ENCODE measurements around the gene PHF12.

PHF12 gene

DNA sequence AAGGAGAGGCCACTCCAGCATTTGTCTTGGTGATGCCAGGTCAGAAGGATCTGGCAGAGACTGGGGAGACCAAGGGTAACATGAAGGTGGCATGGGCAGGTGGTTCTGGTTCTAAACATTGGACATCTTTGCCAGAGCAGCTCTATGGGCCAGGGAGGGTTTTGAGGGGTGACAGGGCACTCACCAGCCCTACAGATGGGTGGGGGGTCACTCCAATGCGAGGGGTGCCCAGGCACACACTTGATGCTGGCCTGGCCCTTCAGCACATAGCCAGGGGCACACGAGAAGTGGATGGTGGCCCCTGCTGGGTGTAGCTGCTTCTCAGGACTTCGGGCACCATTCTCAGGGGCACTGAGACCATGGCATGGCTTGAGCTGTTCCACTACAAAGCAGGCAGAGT is 5.5 kb upstream of the PHF12 start:
- no peak overlapping the region for H3K4me2 ChIP-seq (ENCODE audit: low read length, poor library complexity, severe bottlenecking)
- no peak overlapping the region for H3K18ac ChIP-seq (ENCODE audit: low read depth in 1 of 2, low read length in 2 of 2)
- DNase-seq: no peak
- no peak overlapping the region for H3K4me3 ChIP-seq (ENCODE audit: insufficient read depth in 1 of 2, low read depth in 1 of 2, low read length in 2 of 2)
- H3K4ac ChIP-seq (ENCODE audit: low read depth in 1 of 2, low read length in 2 of 2): no peak overlapping the region
- H3K27me3 ChIP-seq (ENCODE audit: control insufficient read depth in 1 of 2, insufficient read depth in 1 of 2, low read length in 2 of 2): peaks cover 12 to 18% of the 10 kb centered on the region in 2 experiments
- H3K4me1 ChIP-seq (ENCODE audit: control insufficient read depth, insufficient read depth, low read depth, low read length): peaks cover 3% of the 10 kb centered on the region
- no peak overlapping the region for H2BK15ac ChIP-seq (ENCODE audit: low read depth, poor library complexity, severe bottlenecking)
- H3K9ac ChIP-seq (ENCODE audit: low read length): no peak overlapping the region
- H2AFZ ChIP-seq (ENCODE audit: low read depth, low read length): no peak overlapping the region
- no peak overlapping the region for H3K23ac ChIP-seq (ENCODE audit: low read length in 2 of 2)
- WGBS: 79% methylated on average over 3 of the region's 3 CpGs
- no peak overlapping the region for H3K14ac ChIP-seq (ENCODE audit: low read length in 2 of 2)
- H2BK120ac ChIP-seq (ENCODE audit: low read depth, low read length): no peak overlapping the region
- no peak overlapping the region for H2AK5ac ChIP-seq (ENCODE audit: low read length, severe bottlenecking)
- no peak overlapping the region for H2BK12ac ChIP-seq (ENCODE audit: low read length in 2 of 2)
- no peak overlapping the region for H4K8ac ChIP-seq (ENCODE audit: low read length)
- no peak overlapping the region for H4K91ac ChIP-seq (ENCODE audit: low read length)
- H2BK5ac ChIP-seq (ENCODE audit: low read depth, low read length, poor library complexity, severe bottlenecking): no peak overlapping the region
- H3K36me3 ChIP-seq (ENCODE audit: control insufficient read depth in 1 of 2, insufficient read depth in 2 of 2, low read depth in 1 of 2, low read length in 2 of 2): no peaks in the 10 kb centered on the region
- peaks cover 3% of the 10 kb centered on the region for H3K79me1 ChIP-seq (replicated peaks; ENCODE audit: low read length, poor library complexity, severe bottlenecking)
- no peak overlapping the region for H3K27ac ChIP-seq (ENCODE audit: low read length, poor library complexity, severe bottlenecking)
- H3K9me3 ChIP-seq (ENCODE audit: control insufficient read depth, low read length): no peaks in the 10 kb centered on the region

DNA sequence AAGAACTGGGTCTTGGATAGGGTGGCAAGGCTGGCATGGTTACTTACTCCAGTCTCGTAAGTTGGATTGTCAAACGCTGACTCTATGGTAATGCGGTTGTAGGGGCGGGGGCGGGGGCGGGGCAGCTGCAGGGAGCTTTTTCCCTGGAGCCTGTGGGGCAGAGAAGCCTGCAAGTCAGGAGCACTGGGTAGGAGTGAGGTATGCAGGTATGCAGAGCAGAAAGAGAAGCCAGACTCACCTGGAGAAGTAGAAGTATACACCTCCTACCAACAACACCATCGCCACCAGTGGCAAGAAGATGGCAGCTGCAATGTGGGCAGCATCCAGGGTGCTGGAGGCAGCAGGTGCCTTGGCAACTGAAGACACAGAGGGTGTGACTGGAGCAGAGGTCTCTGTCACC is 4.8 kb upstream of the PHF12 start:
- H3K9ac ChIP-seq (ENCODE audit: low read length): no peak overlapping the region
- no peaks in the 10 kb centered on the region for H3K9me3 ChIP-seq (ENCODE audit: control insufficient read depth, low read length)
- no peak overlapping the region for H2AFZ ChIP-seq (ENCODE audit: low read depth, low read length)
- no peak overlapping the region for H2AK5ac ChIP-seq (ENCODE audit: low read length, severe bottlenecking)
- H3K27me3 ChIP-seq (ENCODE audit: control insufficient read depth in 1 of 2, insufficient read depth in 1 of 2, low read length in 2 of 2): peaks cover 7 to 10% of the 10 kb centered on the region in 2 experiments
- H3K79me1 ChIP-seq (replicated peaks; ENCODE audit: low read length, poor library complexity, severe bottlenecking): peaks cover 3% of the 10 kb centered on the region
- peaks cover 3% of the 10 kb centered on the region for H3K4me1 ChIP-seq (ENCODE audit: control insufficient read depth, insufficient read depth, low read depth, low read length)
- WGBS: 46% methylated on average over 6 of the region's 7 CpGs
- no peak overlapping the region for H3K14ac ChIP-seq (ENCODE audit: low read length in 2 of 2)
- H3K4ac ChIP-seq (ENCODE audit: low read depth in 1 of 2, low read length in 2 of 2): no peak overlapping the region
- H3K4me3 ChIP-seq (ENCODE audit: insufficient read depth in 1 of 2, low read depth in 1 of 2, low read length in 2 of 2): no peak overlapping the region
- H2BK12ac ChIP-seq (ENCODE audit: low read length in 2 of 2): no peak overlapping the region
- no peak overlapping the region for H2BK5ac ChIP-seq (ENCODE audit: low read depth, low read length, poor library complexity, severe bottlenecking)
- no peak overlapping the region for H4K8ac ChIP-seq (ENCODE audit: low read length)
- no peak overlapping the region for H3K27ac ChIP-seq (ENCODE audit: low read length, poor library complexity, severe bottlenecking)
- no peak overlapping the region for H2BK15ac ChIP-seq (ENCODE audit: low read depth, poor library complexity, severe bottlenecking)
- no peak overlapping the region for H3K23ac ChIP-seq (ENCODE audit: low read length in 2 of 2)
- no peak overlapping the region for H3K18ac ChIP-seq (ENCODE audit: low read depth in 1 of 2, low read length in 2 of 2)
- no peaks in the 10 kb centered on the region for H3K36me3 ChIP-seq (ENCODE audit: control insufficient read depth in 1 of 2, insufficient read depth in 2 of 2, low read depth in 1 of 2, low read length in 2 of 2)
- H2BK120ac ChIP-seq (ENCODE audit: low read depth, low read length): no peak overlapping the region
- H3K4me2 ChIP-seq (ENCODE audit: low read length, poor library complexity, severe bottlenecking): no peak overlapping the region
- H4K91ac ChIP-seq (ENCODE audit: low read length): no peak overlapping the region
- no peak for DNase-seq

DNA sequence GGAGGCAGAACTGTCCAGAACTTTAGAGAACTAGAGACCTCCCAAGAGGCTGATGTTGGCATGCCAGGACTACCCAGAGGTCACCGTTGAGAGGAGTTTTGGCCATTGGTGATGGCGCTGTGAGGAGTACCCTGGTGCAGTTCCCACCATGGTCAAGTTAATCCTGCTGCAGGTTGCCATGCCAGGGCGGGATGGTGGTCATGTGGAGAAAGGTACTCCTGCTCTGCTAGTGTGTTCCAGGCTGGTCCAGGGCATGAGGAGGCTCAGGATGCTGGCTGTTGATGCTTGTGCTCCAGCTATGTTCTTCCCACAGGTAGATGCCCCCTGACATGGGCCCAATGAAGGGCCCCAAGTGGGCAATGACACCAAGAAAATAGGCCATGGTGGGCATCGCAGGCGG is 4.1 kb upstream of the PHF12 start:
- Histone ChIP-seq H3K27me3 (ENCODE audit: control insufficient read depth in 1 of 2, insufficient read depth in 1 of 2, low read length in 2 of 2) (peaks cover under 1 to 3% of the 10 kb centered on the region in 2 experiments), H3K79me1 (replicated peaks; ENCODE audit: low read length, poor library complexity, severe bottlenecking) (peaks cover 3% of the 10 kb centered on the region), H3K4me3 (ENCODE audit: insufficient read depth in 1 of 2, low read depth in 1 of 2, low read length in 2 of 2) (no peak overlapping the region), H2BK120ac (ENCODE audit: low read depth, low read length) (no peak overlapping the region), H2BK15ac (ENCODE audit: low read depth, poor library complexity, severe bottlenecking) (no peak overlapping the region), H3K27ac (ENCODE audit: low read length, poor library complexity, severe bottlenecking) (no peak overlapping the region), H4K91ac (ENCODE audit: low read length) (no peak overlapping the region), H3K4me2 (ENCODE audit: low read length, poor library complexity, severe bottlenecking) (no peak overlapping the region), H3K9ac (ENCODE audit: low read length) (no peak overlapping the region), H3K4ac (ENCODE audit: low read depth in 1 of 2, low read length in 2 of 2) (no peak overlapping the region), H2BK5ac (ENCODE audit: low read depth, low read length, poor library complexity, severe bottlenecking) (no peak overlapping the region), H4K8ac (ENCODE audit: low read length) (no peak overlapping the region), H3K18ac (ENCODE audit: low read depth in 1 of 2, low read length in 2 of 2) (no peak overlapping the region), H3K36me3 (ENCODE audit: control insufficient read depth in 1 of 2, insufficient read depth in 2 of 2, low read depth in 1 of 2, low read length in 2 of 2) (no peaks in the 10 kb centered on the region), H3K23ac (ENCODE audit: low read length in 2 of 2) (no peak overlapping the region), H3K9me3 (ENCODE audit: control insufficient read depth, low read length) (no peaks in the 10 kb centered on the region), H3K14ac (ENCODE audit: low read length in 2 of 2) (no peak overlapping the region), H3K4me1 (ENCODE audit: control insufficient read depth, insufficient read depth, low read depth, low read length) (peaks cover 3% of the 10 kb centered on the region), H2BK12ac (ENCODE audit: low read length in 2 of 2) (no peak overlapping the region), H2AK5ac (ENCODE audit: low read length, severe bottlenecking) (no peak overlapping the region), H2AFZ (ENCODE audit: low read depth, low read length) (no peak overlapping the region)
- WGBS: 87% methylated on average over 5 of the region's 5 CpGs
- no peak for DNase-seq

DNA sequence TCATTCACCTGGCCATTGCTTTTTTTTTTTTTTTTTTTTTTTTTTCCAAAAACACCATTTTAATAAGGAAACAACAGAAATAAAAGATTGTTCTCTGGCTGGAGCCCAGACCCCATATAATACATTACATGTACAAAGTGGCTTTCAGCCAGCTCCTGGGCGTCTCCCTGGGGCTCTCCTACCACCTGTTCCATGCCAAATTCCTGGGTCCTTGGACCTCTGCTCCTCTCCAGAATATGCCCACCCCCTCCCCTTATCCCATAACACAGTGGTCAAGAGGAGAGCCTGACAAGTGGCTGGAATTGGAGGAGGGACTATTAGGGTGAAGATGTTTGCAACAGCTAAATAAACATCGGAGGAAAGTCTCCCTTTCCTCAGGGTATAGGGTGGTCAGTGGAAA is 3.6 kb upstream of the PHF12 start:
- peaks cover 3% of the 10 kb centered on the region for H3K79me1 ChIP-seq (replicated peaks; ENCODE audit: low read length, poor library complexity, severe bottlenecking)
- no peak overlapping the region for H4K8ac ChIP-seq (ENCODE audit: low read length)
- H2BK15ac ChIP-seq (ENCODE audit: low read depth, poor library complexity, severe bottlenecking): no peak overlapping the region
- H3K4me3 ChIP-seq (ENCODE audit: insufficient read depth in 1 of 2, low read depth in 1 of 2, low read length in 2 of 2): no peak overlapping the region
- no peak for DNase-seq
- no peak overlapping the region for H3K23ac ChIP-seq (ENCODE audit: low read length in 2 of 2)
- no peak overlapping the region for H4K91ac ChIP-seq (ENCODE audit: low read length)
- H3K9ac ChIP-seq (ENCODE audit: low read length): no peak overlapping the region
- no peak overlapping the region for H3K27ac ChIP-seq (ENCODE audit: low read length, poor library complexity, severe bottlenecking)
- no peak overlapping the region for H3K4me2 ChIP-seq (ENCODE audit: low read length, poor library complexity, severe bottlenecking)
- H2BK120ac ChIP-seq (ENCODE audit: low read depth, low read length): no peak overlapping the region
- H2AK5ac ChIP-seq (ENCODE audit: low read length, severe bottlenecking): no peak overlapping the region
- no peaks in the 10 kb centered on the region for H3K36me3 ChIP-seq (ENCODE audit: control insufficient read depth in 1 of 2, insufficient read depth in 2 of 2, low read depth in 1 of 2, low read length in 2 of 2)
- H2AFZ ChIP-seq (ENCODE audit: low read depth, low read length): no peak overlapping the region
- no peak overlapping the region for H3K14ac ChIP-seq (ENCODE audit: low read length in 2 of 2)
- H3K27me3 ChIP-seq (ENCODE audit: control insufficient read depth in 1 of 2, insufficient read depth in 1 of 2, low read length in 2 of 2): no peaks in the 10 kb centered on the region
- no peak overlapping the region for H3K4ac ChIP-seq (ENCODE audit: low read depth in 1 of 2, low read length in 2 of 2)
- H2BK12ac ChIP-seq (ENCODE audit: low read length in 2 of 2): no peak overlapping the region
- H2BK5ac ChIP-seq (ENCODE audit: low read depth, low read length, poor library complexity, severe bottlenecking): no peak overlapping the region
- H3K9me3 ChIP-seq (ENCODE audit: control insufficient read depth, low read length): no peaks in the 10 kb centered on the region
- H3K18ac ChIP-seq (ENCODE audit: low read depth in 1 of 2, low read length in 2 of 2): no peak overlapping the region
- 79% methylated on average over 2 of the region's 2 CpGs for WGBS
- peaks cover 3% of the 10 kb centered on the region for H3K4me1 ChIP-seq (ENCODE audit: control insufficient read depth, insufficient read depth, low read depth, low read length)

Measured in mesenchymal stem cell (in vitro differentiated cells and primary cell).